ENCODE data around the gene HACD2.
"Not testable (repeated sequence)": the region's sequence is repeated elsewhere in the genome, so short reads cannot be mapped to it uniquely, and the experiment has no call there.

Gene HACD2

GRCh38 chr3:123611674-123612073, 26.8 kb upstream of the HACD2 start:
- DNase-seq, result not testable (repeated sequence)

GRCh38 chr3:123611082-123611481, 26.2 kb upstream of the HACD2 start:
- no peak for DNase-seq

- DNase-seq, result no peak
These were observed 25.5 kb upstream of the HACD2 start for GRCh38 chr3:123610331-123610730.

GRCh38 chr3:123609063-123609462, 24.2 kb upstream of the HACD2 start:
- no peak for DNase-seq

DNA sequence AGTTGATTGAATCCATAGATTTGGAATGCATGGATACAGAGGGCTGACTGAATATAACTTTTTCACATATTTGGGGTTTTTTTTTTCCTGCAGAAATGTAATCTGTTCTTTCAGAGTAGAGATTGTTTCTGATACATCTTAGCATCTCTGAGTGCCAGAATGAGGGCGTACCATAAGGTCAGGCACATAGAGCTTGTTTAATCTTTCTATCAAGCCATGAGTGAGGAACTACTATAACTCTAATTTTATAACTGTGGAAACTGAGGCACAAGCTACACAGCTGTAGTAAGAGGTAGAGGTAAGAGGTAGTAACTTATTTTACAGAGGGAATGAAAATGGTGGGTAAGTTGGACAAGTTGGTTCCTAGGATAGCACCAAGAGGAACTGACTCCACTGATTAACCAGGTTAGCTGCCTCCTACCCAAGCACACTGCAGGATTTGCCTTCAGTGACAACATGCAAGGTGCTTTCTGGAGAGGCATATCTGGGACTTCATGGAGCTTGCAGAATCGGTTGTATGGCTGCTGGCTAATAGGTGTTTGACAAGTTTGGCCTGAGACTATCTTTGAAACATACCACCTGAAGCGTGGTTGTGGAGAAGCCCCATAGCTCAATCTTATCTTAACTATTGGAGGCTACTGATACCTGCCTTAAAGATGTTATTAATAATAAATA, 23.5 kb upstream of the HACD2 start:
- no peak for DNase-seq

DNA sequence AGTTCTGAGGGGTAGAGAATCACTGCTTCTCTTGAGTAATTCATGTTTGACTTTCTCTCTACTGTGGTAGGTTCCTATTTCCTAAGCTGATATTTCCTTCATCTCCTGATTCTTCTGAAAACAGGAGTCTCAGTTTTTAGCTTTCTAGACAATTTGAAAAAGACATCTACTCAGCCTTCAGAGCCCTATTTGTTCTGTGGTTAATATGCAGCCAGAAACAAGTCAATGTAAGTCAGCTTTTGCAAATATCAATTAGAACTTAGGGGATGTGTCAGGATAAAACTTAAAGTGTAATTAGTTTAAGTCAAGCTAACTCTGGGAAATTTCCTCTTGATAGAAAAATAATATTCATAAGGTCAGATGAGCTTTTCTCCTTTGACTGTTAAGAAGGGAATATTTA, 21.7 kb upstream of the HACD2 start:
- no peak for DNase-seq

DNA sequence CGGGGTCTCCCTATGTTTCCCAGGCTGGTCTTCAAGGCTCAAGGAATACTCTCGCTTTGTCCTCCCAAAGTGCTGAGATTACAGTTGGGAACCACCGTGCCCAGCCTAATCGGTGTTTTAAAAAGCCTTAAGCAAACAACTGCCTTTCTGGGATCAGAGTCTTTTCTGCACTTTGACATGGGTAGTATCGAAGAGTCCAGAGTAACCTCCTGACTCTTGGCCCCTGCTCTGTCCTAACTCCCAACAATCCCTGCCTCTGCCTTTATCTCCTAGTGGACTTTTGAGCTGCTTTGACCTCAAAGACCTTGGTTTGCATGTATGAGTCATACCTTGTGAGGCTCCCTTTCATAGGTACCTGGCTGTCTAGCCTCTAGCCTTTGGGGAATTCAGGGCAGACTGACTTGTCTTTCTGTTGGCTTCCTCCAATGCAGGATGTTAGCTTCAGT, 21.0 kb upstream of the HACD2 start:
- DNase-seq, result no peak

DNA sequence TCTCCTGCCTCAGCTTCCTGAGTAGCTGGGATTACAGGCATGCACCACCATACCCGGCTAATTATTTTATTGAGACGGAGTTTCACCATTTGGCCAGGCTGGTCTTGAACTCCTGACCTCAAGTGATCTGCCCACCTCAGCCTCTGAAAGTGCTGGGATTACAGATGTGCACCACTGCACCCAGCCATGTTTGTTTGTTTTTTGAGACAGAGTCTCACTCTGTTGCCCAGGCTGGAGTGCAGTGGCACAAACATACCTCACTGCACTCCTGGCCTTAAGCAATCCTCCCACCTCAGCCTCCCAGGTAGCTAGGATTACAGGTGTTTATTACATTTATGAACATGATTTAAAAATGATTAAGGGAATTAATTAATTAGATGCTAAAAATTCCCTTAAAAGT, 18.3 kb upstream of the HACD2 start:
- not testable (repeated sequence) for DNase-seq

GRCh38 chr3:123602325-123602724, 17.5 kb upstream of the HACD2 start:
- no peak for DNase-seq

DNA sequence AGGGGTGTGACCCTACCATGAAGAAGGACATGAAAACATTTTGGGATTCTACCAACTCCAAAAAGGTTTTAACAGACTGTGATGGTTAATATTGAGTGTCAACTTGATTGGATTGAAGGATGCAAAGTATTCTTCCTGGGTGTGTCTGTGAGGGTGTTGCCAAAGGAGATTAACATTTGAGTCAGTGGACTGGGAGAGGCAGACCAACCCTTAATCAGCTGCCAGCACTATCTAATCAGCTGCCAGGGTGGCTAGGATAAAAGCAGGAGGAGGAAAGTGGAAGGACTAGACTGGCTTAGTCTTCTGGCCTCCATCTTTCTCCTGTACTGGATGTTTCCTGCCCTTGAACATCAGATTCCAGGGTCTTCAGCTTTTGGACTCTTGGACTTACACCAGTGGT, 16.0 kb upstream of the HACD2 start:
- not testable (repeated sequence) for DNase-seq

GRCh38 chr3:123597561-123597960, 12.7 kb upstream of the HACD2 start:
- no peak for DNase-seq

GRCh38 chr3:123595396-123596180, 10.7 kb upstream of the HACD2 start:
- no peak for DNase-seq

DNA sequence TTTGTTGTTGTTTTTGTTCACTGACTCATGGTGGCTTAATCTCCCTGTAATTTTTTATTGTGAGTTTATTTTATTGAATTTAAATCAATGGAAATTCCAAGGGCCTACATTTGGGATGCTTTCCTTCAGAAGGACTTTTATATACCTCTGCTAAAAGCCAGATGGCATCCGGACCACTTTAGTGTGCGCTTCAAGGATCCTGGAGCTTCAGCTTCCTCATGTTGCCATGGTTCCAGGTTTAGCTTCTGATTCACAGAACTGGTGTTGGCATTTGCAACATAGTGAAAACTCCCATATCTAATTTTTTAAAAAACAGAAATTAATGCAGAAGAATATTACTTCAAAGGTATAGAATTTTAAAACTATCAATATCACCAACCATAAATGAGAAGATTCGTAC, 8.5 kb upstream of the HACD2 start:
- no peak for DNase-seq

DNA sequence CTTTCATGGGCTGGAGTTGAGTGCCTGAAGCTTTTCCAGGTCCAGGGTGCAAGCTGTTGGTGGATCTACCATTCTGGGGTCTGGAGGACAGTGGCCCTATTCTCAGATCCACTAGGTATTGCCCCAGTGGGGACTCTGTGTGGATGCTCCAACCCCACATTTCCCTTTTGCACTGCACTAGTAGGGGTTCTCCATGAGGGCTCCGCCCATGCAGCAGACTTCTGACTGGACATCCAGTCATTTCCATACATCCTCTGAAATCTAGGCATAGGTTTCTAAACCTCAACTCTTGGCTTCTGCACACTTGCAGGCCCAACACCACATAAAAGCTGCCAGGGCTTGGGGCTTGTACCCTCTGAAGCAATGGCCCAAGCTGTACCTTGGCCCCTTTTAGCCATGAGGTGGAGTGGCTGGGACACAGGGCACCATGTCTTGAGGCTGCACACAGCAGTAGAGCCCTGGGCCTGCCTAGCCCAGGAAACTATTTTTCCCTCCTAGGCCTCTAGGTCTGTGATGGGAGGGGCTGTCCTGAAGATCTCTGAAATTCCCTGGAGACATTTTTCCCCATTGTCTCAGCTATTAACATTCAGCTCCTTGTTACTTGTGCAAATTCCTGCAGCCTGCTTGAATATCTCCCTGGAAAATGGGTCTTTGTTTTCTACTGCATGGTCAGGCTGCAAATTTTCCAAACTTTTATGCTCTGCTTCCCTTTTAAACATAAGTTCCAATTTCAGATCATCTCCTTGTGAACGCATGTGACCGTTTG, 6.0 kb upstream of the HACD2 start:
- DNase-seq, result no peak

- no peak for DNase-seq
These were observed 2.5 kb upstream of the HACD2 start for GRCh38 chr3:123587401-123587800.

DNA sequence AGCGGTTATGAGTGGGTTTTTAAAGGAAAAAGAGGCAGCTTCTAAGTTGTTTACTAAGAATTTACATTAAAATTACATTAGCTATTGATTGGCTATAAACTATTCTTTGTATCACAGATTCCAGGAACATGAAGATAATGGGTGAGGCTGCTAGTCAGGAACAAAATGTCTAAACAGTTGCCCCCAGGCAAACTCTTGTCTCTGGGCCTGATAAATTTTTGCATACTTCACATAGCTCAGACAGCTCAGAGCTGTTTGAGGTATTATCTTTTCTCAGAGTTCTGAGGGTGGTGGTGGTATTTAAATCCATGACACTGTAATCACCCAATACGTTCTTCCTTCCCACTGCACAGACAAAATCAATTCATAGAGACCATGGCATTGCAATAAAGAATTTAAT, 2.1 kb upstream of the HACD2 start:
- DNase-seq, result no peak

DNA sequence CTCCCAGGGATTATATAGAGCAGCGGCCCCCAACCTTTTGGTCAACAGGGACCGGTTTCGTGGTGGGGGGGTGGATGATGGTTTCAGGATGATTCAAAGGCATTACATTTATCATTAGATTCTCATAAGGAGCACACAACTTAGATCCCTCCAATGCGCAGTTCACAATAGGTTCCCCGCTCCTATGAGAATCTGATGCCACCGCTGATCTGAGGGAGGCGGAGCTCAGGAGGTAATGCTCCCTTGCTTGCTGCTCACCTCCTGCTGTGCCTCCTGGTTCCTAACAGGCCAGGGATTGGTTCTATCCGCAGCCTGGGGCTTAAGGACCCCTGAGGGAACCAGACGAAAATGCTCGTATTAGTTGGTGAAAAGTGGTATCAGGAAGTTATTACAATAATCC, 1.3 kb upstream of the HACD2 start:
- DNase-seq, result peak in 16 of 51 donors; percentile 7 to 75 (median 20)

GRCh38 chr3:123584284-123584987, 417 bp downstream of the HACD2 start:
- DNase-seq, result peak in 39 of 51 donors; percentile 30 to 83 (median 61)

GRCh38 chr3:123583561-123583960, 1.3 kb downstream of the HACD2 start:
- no peak for DNase-seq

DNA sequence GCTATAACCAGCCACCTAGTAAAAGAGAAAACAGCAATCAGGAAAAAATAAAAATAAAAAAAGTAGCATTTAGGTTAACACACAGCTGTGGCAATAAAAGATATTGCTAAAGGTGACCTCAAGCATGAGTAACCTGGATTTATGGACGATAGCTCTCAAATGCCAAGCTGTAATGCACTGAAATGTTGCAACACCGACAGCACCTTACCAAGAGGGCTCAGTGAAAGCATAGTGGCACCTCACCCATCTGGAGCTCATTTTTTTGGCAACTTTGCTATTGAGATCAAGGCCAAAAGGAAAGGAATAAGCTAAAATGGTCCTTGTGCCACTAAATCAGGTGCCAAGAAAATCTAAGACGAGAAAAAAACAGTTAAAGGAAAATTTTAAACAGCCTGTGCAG, 2.5 kb downstream of the HACD2 start:
- DNase-seq, result no peak

GRCh38 chr3:123576122-123576521, 8.7 kb downstream of the HACD2 start:
- DNase-seq, result no peak

DNA sequence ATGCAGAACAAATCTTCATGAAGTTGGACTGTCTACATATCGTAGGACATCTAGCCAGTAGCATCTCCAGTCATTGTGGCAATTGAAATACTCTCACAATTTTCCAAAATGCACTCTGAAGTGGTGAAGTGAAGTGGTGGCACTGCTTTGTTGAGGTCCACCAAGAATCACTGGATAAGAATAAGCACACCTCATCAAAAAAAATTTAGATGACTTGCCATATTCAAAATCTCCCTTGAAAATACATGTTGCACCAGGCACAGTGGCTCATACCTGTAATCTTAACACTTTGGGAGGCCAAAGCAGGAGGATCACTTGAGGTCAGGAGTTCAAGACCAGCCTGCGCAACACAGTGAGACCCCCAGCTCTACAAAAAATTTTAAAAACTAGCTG, 12.9 kb downstream of the HACD2 start:
- DNase-seq, result no peak

All from hypothalamus (tissue), 51 donors.